ENCODE measurements around the gene OR5AU1.

DNA sequence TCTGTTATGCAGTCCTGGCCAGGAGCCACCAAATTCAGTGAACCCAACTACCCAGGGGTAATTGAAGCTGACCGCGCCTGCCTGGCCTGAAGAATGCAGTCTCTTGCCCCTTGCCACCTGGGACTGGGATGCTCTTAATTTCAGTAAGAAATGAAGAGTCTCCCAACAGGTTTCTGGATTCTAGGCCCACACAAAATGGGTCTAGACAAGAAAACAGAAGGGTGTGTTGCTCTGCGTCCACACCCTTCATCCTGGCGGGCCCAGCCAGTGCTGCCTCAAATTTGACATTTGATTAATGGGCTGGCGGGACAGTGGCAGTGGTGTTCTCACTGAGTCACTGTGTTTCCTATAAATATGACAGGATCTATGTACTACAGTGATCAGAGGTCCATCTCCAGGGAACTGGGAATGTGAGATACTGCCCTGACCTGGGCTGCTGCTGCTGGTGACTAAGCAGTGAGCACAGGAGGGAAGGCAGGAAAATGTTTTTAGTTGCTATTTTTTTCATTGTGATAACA is 48.5 kb downstream of the OR5AU1 start:
- TF ChIP-seq, protein P1, sequence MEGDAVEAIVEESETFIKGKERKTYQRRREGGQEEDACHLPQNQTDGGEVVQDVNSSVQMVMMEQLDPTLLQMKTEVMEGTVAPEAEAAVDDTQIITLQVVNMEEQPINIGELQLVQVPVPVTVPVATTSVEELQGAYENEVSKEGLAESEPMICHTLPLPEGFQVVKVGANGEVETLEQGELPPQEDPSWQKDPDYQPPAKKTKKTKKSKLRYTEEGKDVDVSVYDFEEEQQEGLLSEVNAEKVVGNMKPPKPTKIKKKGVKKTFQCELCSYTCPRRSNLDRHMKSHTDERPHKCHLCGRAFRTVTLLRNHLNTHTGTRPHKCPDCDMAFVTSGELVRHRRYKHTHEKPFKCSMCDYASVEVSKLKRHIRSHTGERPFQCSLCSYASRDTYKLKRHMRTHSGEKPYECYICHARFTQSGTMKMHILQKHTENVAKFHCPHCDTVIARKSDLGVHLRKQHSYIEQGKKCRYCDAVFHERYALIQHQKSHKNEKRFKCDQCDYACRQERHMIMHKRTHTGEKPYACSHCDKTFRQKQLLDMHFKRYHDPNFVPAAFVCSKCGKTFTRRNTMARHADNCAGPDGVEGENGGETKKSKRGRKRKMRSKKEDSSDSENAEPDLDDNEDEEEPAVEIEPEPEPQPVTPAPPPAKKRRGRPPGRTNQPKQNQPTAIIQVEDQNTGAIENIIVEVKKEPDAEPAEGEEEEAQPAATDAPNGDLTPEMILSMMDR (IDR thresholded peaks at IDR 0.05), result no peak
- no peak for TF ChIP-seq POLR2A (IDR thresholded peaks at IDR 0.05)
